Gastroesophageal sphincter (tissue), 2 donors: ENCODE results near the gene NPC1L1.

Experiments used
- EP300 ChIP-seq: sonication (generic); formaldehyde crosslinking; IDR thresholded peaks from one replicate; pipeline ENCODE4 v1.6.1; 2017; ENCODE audit warnings: antibody characterized with exemption, mild to moderate bottlenecking
- POLR2A ChIP-seq, 2 donors: fragments of 450-650 bp; IDR thresholded peaks; one replicate each; pipeline ENCODE4 v1.6.1; 2017; ENCODE audit warnings: antibody characterized with exemption in 2 of 2, mild to moderate bottlenecking in 2 of 2, moderate library complexity in 1 of 2
- POLR2AphosphoS5 ChIP-seq: sonication (generic); formaldehyde crosslinking; IDR thresholded peaks from one replicate; pipeline ENCODE4 v1.6.1; 2017; ENCODE audit warnings: antibody characterized with exemption

GRCh38 chr7:44531421-44532380 is 9.4 kb downstream of the NPC1L1 start:
- TF ChIP-seq POLR2A (IDR thresholded peaks at IDR 0.05) (no peak), POLR2AphosphoS5 (no peak), EP300 (no peak)
